Measurements from ENCODE around the gene ZCWPW1.

ZCWPW1 gene

GRCh38 chr7:100423315-100423714, 5.2 kb downstream of the ZCWPW1 start:
- no peaks in the 10 kb centered on the region for H3K9me3 ChIP-seq (ENCODE audit: severe bottlenecking)
- no peak overlapping the region for H3K4me3 ChIP-seq (ENCODE audit: low read depth, low read length)
- no peaks in the 10 kb centered on the region for H3K27me3 ChIP-seq (ENCODE audit: insufficient read depth, low read depth, severe bottlenecking)
- no peak overlapping the region for H3K27ac ChIP-seq
- no peaks in the 10 kb centered on the region for H3K36me3 ChIP-seq
- DNase-seq: no peak
- TF ChIP-seq, protein P1, sequence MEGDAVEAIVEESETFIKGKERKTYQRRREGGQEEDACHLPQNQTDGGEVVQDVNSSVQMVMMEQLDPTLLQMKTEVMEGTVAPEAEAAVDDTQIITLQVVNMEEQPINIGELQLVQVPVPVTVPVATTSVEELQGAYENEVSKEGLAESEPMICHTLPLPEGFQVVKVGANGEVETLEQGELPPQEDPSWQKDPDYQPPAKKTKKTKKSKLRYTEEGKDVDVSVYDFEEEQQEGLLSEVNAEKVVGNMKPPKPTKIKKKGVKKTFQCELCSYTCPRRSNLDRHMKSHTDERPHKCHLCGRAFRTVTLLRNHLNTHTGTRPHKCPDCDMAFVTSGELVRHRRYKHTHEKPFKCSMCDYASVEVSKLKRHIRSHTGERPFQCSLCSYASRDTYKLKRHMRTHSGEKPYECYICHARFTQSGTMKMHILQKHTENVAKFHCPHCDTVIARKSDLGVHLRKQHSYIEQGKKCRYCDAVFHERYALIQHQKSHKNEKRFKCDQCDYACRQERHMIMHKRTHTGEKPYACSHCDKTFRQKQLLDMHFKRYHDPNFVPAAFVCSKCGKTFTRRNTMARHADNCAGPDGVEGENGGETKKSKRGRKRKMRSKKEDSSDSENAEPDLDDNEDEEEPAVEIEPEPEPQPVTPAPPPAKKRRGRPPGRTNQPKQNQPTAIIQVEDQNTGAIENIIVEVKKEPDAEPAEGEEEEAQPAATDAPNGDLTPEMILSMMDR (IDR thresholded peaks at IDR 0.05; ENCODE audit: low read depth, low read length): no peak

DNA sequence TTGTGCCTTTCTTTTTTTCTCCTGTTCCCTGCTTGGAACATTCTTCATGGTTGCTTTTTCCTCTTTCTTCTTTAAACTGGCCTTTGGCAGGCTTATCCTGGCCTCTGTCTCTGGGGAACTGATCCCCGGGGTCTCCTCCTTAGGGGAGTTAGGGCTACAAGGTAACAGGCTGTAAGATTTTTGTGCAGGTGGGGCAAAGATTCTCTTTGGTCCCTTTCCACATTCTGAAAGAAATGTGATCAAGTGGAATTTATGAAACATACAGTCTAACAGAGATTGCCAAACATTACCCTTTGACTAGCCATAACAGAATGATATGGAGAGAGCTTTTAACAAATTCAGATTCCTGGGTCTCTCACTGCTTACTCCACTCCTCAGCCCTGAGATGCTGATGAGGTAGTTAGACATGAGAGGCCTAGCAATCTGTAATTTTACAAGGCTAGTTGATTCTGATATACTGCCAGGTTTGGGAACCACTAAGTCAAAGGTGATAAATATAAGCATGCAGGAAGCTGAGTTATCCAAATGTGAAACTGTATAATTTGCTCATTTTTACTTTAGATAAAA, 8.8 kb downstream of the ZCWPW1 start:
- no peak for DNase-seq
- Histone ChIP-seq H3K27ac (no peak overlapping the region), H3K4me3 (ENCODE audit: low read depth, low read length) (no peak overlapping the region), H3K27me3 (ENCODE audit: insufficient read depth, low read depth, severe bottlenecking) (no peaks in the 10 kb centered on the region), H3K9me3 (ENCODE audit: severe bottlenecking) (no peaks in the 10 kb centered on the region), H3K36me3 (no peaks in the 10 kb centered on the region)
- TF ChIP-seq, protein P1 (IDR thresholded peaks at IDR 0.05; ENCODE audit: low read depth, low read length): no peak

- Histone ChIP-seq H3K36me3 (no peaks in the 10 kb centered on the region), H3K27ac (no peak overlapping the region), H3K4me3 (ENCODE audit: low read depth, low read length) (no peak overlapping the region), H3K27me3 (ENCODE audit: insufficient read depth, low read depth, severe bottlenecking) (no peaks in the 10 kb centered on the region), H3K9me3 (ENCODE audit: severe bottlenecking) (no peaks in the 10 kb centered on the region)
- TF ChIP-seq, protein P1 (IDR thresholded peaks at IDR 0.05; ENCODE audit: low read depth, low read length): no peak
- DNase-seq: no peak
Observed at GRCh38 chr7:100418930-100419659, 9.4 kb downstream of the ZCWPW1 start.

- H3K27ac ChIP-seq: no peak overlapping the region
- no peak overlapping the region for H3K4me3 ChIP-seq (ENCODE audit: low read depth, low read length)
- no peaks in the 10 kb centered on the region for H3K27me3 ChIP-seq (ENCODE audit: insufficient read depth, low read depth, severe bottlenecking)
- no peak for DNase-seq
- no peaks in the 10 kb centered on the region for H3K36me3 ChIP-seq
- TF ChIP-seq, protein P1 (IDR thresholded peaks at IDR 0.05; ENCODE audit: low read depth, low read length): no peak
- no peaks in the 10 kb centered on the region for H3K9me3 ChIP-seq (ENCODE audit: severe bottlenecking)
Observed at GRCh38 chr7:100415448-100415847, 13.1 kb downstream of the ZCWPW1 start.

DNA sequence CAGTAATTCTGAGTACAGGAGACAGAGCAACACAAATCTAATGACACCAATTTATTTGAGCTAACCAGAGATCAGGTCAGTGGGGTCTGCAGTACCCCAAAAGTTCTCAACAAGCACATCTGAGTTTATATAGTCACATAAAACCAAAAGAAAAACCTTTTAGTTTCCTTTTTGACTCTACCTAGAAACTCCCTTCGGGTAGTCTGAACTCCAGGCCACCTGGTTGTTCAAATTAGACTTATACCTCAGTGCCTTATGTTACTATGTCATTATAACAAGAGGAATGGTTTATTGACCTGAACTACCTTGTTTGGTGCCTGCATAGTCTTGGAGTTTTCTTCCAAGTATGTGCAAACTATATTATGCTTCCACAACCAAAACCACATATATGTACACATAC, 14.6 kb downstream of the ZCWPW1 start:
- TF ChIP-seq, protein P1 (IDR thresholded peaks at IDR 0.05; ENCODE audit: low read depth, low read length): no peak
- H3K9me3 ChIP-seq (ENCODE audit: severe bottlenecking): no peaks in the 10 kb centered on the region
- H3K36me3 ChIP-seq: no peaks in the 10 kb centered on the region
- H3K4me3 ChIP-seq (ENCODE audit: low read depth, low read length): no peak overlapping the region
- no peak for DNase-seq
- H3K27me3 ChIP-seq (ENCODE audit: insufficient read depth, low read depth, severe bottlenecking): no peaks in the 10 kb centered on the region
- H3K27ac ChIP-seq: no peak overlapping the region
